Activated effector memory CD4-positive, alpha-beta T cell treated with anti-CD3 and anti-CD28 coated beads, Interleukin-2, amount 50 U/mL, for 16 hours (primary cell): ENCODE measurements around the gene TOGARAM1.

Source experiments
- DNase-seq: peaks from one replicate; pipeline ENCODE4 v3.0.0-alpha.2; 2020

Gene TOGARAM1

GRCh38 chr14:45094275-45094674, 132.3 kb downstream of the TOGARAM1 start:
- DNase-seq = no peak

GRCh38 chr14:45095143-45095542, 133.2 kb downstream of the TOGARAM1 start:
- no peak for DNase-seq

DNA sequence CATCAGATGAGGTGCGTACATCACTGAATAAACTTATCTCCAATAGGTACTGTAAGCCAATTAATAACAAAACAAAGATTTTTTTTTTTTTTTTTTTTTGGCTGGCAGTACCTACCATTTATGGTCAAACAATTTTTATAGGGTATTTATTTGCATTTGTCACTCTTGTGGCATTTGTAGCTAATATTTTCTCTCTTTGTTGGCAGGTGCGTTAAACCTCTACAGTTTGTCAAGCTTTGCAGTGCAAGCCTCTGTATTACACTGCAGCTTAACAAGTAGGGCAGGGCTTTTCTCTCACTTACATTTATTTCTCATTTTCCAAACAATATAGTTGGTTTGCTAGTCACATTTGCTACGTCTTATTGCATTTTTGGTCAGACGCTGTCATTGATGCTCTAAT, 134.2 kb downstream of the TOGARAM1 start:
- DNase-seq = no peak

DNA sequence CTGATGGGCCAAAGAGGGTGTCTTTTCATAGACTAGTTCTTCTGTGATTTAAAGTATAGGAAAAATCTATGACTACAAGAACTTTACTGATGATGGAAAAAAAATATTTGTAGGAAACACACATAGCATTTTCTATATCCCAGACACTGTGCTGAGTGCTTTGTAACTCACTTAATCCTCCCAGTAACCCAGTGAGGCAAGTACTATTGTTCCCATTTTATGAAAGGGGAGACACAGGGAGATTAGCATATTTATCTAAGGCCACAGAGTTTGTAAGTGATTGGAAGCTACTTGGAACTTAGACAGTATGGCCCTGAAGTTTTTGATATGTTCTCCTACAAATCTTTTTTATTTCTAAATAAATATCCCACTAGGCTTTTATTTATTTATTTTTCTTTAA, 141.8 kb downstream of the TOGARAM1 start:
- DNase-seq = no peak

GRCh38 chr14:45104561-45104960, 142.6 kb downstream of the TOGARAM1 start:
- no peak for DNase-seq

- DNase-seq = no peak
Observed at GRCh38 chr14:45112896-45113781, 151.1 kb downstream of the TOGARAM1 start.

DNA sequence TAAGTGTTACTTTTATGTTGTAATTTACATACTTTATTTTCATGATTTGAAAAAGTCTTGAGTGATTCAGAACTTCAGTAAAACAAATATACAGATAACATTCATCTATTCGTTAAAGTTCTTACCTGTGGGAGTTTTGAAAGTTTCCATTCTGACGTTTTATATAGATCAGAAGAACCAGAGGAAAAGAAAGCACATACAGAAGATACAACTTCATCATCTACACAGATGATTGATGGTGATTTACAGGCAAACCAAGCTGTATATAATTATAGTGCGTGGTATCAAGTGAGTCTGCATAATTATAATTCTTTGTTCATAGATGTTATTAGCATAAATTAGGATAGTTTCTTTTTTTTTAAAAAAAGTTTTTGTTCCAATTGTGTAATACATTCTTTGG, 152.3 kb downstream of the TOGARAM1 start:
- no peak for DNase-seq

- DNase-seq = no peak
Observed at GRCh38 chr14:45118594-45118993, 156.6 kb downstream of the TOGARAM1 start.

- no peak for DNase-seq
Observed at GRCh38 chr14:45120096-45120495, 158.1 kb downstream of the TOGARAM1 start.

DNA sequence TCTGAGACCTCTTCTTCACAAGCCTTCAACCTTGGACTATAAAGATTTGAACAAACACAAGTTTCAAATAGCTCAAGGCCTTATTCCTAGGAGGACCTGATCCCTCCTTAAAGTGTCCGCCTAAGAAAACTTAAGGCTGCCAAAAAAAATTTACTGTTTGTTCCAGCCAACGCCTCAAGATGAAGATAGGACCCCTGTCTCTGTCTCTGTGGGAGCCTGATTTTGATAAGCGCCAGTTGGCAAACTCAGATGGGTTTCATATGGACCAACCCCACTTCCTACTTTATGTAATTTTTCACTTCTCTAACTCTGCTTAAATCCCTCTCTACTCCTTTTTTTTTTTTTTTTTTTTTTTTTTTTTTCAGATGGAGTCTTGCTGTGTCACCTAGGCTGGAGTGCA, 161.3 kb downstream of the TOGARAM1 start:
- no peak for DNase-seq
